Measurements from ENCODE around the gene SRGAP3.

- TF ChIP-seq CTCF (IDR thresholded peaks at IDR 0.05) (no peak), POLR2A (IDR thresholded peaks at IDR 0.05) (no peak)
Observed at GRCh38 chr3:8984526-8984925, 264.9 kb downstream of the SRGAP3 start.
